Adrenal gland (tissue), 12 donors: ENCODE results near the gene XDH. TPM values are rescaled to one million over a fixed set of nuclear protein-coding genes. Genes with fewer than 3 reads are reported as not detected.

Source experiments
- DNase-seq, 7 donors: peaks; one replicate each; pipeline ENCODE4 v3.0.0-alpha.2; 2019 to 2020
- H3K27ac ChIP-seq, 5 donors: fragments of 200-600 bp; sonication (generic) in 4 of 5; 1 replicate in 3 of 5; 2 replicates in 2 of 5; pipeline versions ENCODE4 v1.5.1 to v1.8.0; 2016 to 2020; ENCODE audit warnings: mild to moderate bottlenecking in 1 of 5
- H3K27me3 ChIP-seq: fragments of 200-600 bp; 2 replicates; pipeline ENCODE4 v1.8.0; 2021
- H3K36me3 ChIP-seq, 2 donors: fragments of 200-600 bp; replicated peaks in 1 of 2; 1 replicate in 1 of 2; 2 replicates in 1 of 2; pipeline versions ENCODE4 v1.5.1 to v1.8.0; 2018 to 2022
- H3K4me1 ChIP-seq, 2 donors: fragments of 200-600 bp; replicated peaks in 1 of 2; 1 replicate in 1 of 2; 2 replicates in 1 of 2; pipeline versions ENCODE4 v1.5.1 to v1.8.0; 2018 to 2021
- H3K4me3 ChIP-seq, 4 donors: fragments of 200-600 bp; sonication (generic) in 3 of 4; one replicate each; pipeline ENCODE4 v1.5.1; 2016 to 2018
- H3K9me3 ChIP-seq, 3 donors: fragments of 200-600 bp; sonication (generic) in 1 of 3; replicated peaks in 1 of 3; 1 replicate in 2 of 3; 2 replicates in 1 of 3; pipeline versions ENCODE4 v1.5.1 to v1.8.0; 2016 to 2021
- CTCF ChIP-seq, 6 experiments: fragments of 450-650 bp in 4 of 6; fragments of 200-600 bp in 2 of 6; sonication (generic) in 1 of 6; IDR thresholded peaks; 1 replicate in 5 of 6; 2 replicates in 1 of 6; pipeline versions ENCODE4 v1.5.1 to v1.8.0; 2016 to 2021; ENCODE audit warnings: antibody characterized with exemption in 6 of 6, mild to moderate bottlenecking in 2 of 6, moderate library complexity in 1 of 6
- POLR2A ChIP-seq, 2 donors: fragments of 450-650 bp; IDR thresholded peaks; one replicate each; pipeline ENCODE4 v1.6.1; 2017; ENCODE audit warnings: antibody characterized with exemption in 2 of 2, mild to moderate bottlenecking in 2 of 2, moderate library complexity in 1 of 2
- WGBS, 4 donors: extraction: QIAGEN DNeasy Blood & Tissue Kit in 2 of 4; methylation state at CpG; one replicate each; pipeline versions ENCODE4 v1.1.5 to v1.1.7; 2013 to 2017; 5-methylcytosine and 5-hydroxymethylcytosine counted together
- intact Hi-C, 2 donors: fragments of 100-400 bp; cut with DNase I; formaldehyde crosslinking; loops; one replicate each; pipeline versions ENCODE4 v1.14.1 to v1.15.0; 2022 to 2023
- polyA plus RNA-seq, 3 donors: library from polyadenylated mRNA; stranded (reverse); fragments of 200-250 nt in 2 of 3; fragments of 350-450 nt in 1 of 3; fragmentation: Illumina TruSeq in 1 of 3; extraction: RNeasy Lipid Tissue Mini Kit (QIAGEN cat#74804) in 1 of 3; gene quantifications; one replicate each; pipeline ENCODE4 v1.2.3, GENCODE V29; 2013 to 2014
- total RNA-seq, 9 donors: library from RNA; depleted of rRNA in 4 of 9; stranded (reverse); fragments of >200 nt in 4 of 9; fragments of 120-200 nt in 1 of 9; fragmentation: NEBNext Ultra II Directional in 1 of 9; extraction: Animal tissue kit (Norgen Biotek cat#: 25700) in 1 of 9; gene quantifications; one replicate each; pipeline versions ENCODE4 v1.1.0 to v1.2.4, GENCODE V29; 2013 to 2023
- donor health status: healthy with polysubstance abuse.
- donor health status: Bipolar disorder and iron deficiency.
- donor health status: DM: yes; HTN: yes; CAD: no.
- donor health status: DM: no; HTN: no; CAD: no.
- donor health status: DM: no; HTN: no; CAD: no.
- donor health status: DM: yes; HTN: yes; CAD: no.

XDH gene
- total and polyA plus RNA-seq, 12 donors, result under 0.01 to 0.11 TPM; not detected in 10

DNA sequence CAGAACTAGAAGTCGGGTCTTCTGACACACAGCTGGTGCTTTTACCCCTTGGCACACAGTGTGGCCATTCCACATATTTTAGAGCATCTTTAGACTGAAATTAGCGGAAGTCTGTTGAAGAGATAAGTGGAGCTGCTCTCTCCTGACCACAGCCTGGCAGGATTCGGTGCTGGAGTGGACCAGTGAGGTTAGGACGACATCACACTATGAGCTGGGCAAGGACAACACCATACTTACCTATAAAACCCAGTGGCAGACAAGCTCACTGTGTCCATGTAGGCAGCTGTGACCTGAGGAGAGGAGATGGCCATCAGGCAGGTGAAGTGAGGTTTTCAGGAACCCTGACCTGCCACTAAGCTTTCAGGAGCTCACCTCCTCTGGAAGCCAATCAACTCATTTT lies 70.1 kb downstream of the XDH start:
- TF ChIP-seq CTCF (IDR thresholded peaks at IDR 0.05) (no peak), POLR2A (IDR thresholded peaks at IDR 0.05) (no peak)
- Histone ChIP-seq H3K4me3 (no peak overlapping the region), H3K27me3 (no peaks in the 10 kb centered on the region), H3K36me3 (no peaks in the 10 kb centered on the region), H3K27ac (no peak overlapping the region), H3K4me1 (no peaks in the 10 kb centered on the region), H3K9me3 (no peaks in the 10 kb centered on the region)
- no peak for DNase-seq
- intact Hi-C loops, result no loop called here
- WGBS, 4 donors, result 79 to 89% (median 84%) methylated on average over 4 of the region's 4 CpGs

DNA sequence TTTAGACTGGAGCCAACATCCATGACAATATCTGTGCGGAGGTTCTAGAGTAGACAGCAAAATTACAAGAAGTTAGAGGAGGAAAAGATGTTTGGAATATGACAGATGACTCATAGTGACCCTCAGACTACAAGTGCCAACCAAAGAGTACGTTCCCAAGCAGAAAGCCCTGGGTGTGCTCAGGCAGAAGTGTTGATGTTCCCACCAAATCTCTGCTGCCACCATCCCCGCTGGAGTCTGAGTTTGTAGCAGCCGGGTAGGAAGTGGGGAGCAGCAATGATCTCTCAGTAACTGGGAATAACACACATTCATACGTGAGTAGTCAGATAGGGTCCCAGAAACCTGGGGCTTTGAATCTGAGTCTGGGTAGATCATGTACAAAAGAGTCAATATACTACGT lies 73.2 kb downstream of the XDH start:
- Histone ChIP-seq H3K27me3 (no peaks in the 10 kb centered on the region), H3K9me3 (no peaks in the 10 kb centered on the region), H3K36me3 (no peaks in the 10 kb centered on the region), H3K4me3 (no peak overlapping the region), H3K27ac (no peak overlapping the region), H3K4me1 (no peaks in the 10 kb centered on the region)
- no peak for DNase-seq
- TF ChIP-seq CTCF (IDR thresholded peaks at IDR 0.05) (no peak), POLR2A (IDR thresholded peaks at IDR 0.05) (no peak)
- intact Hi-C loops, result no loop called here
- WGBS, 4 donors, result 81 to 89% (median 84%) methylated on average over 6 of the region's 6 CpGs

GRCh38 chr2:31339696-31340095 lies 74.8 kb downstream of the XDH start:
- no peak for DNase-seq
- no peak overlapping the region for H3K4me3 ChIP-seq
- TF ChIP-seq POLR2A (IDR thresholded peaks at IDR 0.05), result no peak
- TF ChIP-seq CTCF (IDR thresholded peaks at IDR 0.05), result no peak
- intact Hi-C loops, result loop anchor here in 1 of 2 donors (10.0 kb wide), 1 partner anchor 165 kb away; no protein-coding TSS in a partner anchor
- H3K27ac ChIP-seq, result no peak overlapping the region
- no peaks in the 10 kb centered on the region for H3K4me1 ChIP-seq
- no peaks in the 10 kb centered on the region for H3K9me3 ChIP-seq
- 87 to 94% (median 88%) methylated on average over 5 to 9 of the region's 9 CpGs for WGBS, 4 donors
- no peaks in the 10 kb centered on the region for H3K27me3 ChIP-seq
- no peaks in the 10 kb centered on the region for H3K36me3 ChIP-seq

- WGBS, 4 donors, result 74 to 79% (median 78%) methylated on average over 6 of the region's 6 CpGs
- H3K27ac ChIP-seq, result no peak overlapping the region
- H3K36me3 ChIP-seq, result no peaks in the 10 kb centered on the region
- TF ChIP-seq POLR2A (IDR thresholded peaks at IDR 0.05), result no peak
- no peak for TF ChIP-seq CTCF (IDR thresholded peaks at IDR 0.05)
- H3K4me3 ChIP-seq, result no peak overlapping the region
- H3K9me3 ChIP-seq, result no peaks in the 10 kb centered on the region
- intact Hi-C loops, result loop anchor here in 1 of 2 donors (10.0 kb wide), 1 partner anchor 163 kb away; no protein-coding TSS in a partner anchor
- no peaks in the 10 kb centered on the region for H3K4me1 ChIP-seq
- DNase-seq, result no peak
- no peaks in the 10 kb centered on the region for H3K27me3 ChIP-seq
These were observed 76.7 kb downstream of the XDH start for GRCh38 chr2:31337860-31338259.
